ENCODE measurements around the gene PITPNM3. TPM values are rescaled to one million over a fixed set of nuclear protein-coding genes. Genes with fewer than 3 reads are reported as not detected.

PITPNM3 gene
- total and polyA plus RNA-seq, 2 experiments from 2014 or later = 1.5 to 2.0 TPM

- 59% methylated on average over 14 of the region's 14 CpGs for whole genome bisulfite sequencing (ENCODE audit: low lambda C conversion rate, missing lambda C conversion rate)
- DNase-seq (ENCODE audit: low spot score) = no peak
- Histone ChIP-seq H3K27me3 (peaks cover 9% of the 10 kb centered on the region), H3K4me2 (no peak overlapping the region), H3K4me1 (ENCODE audit: insufficient read depth) (peaks cover 14% of the 10 kb centered on the region), H3K9me2 (replicated peaks; ENCODE audit: insufficient read depth) (no peaks in the 10 kb centered on the region), H3K79me2 (no peaks in the 10 kb centered on the region), H4K20me1 (ENCODE audit: insufficient read depth, poor library complexity, severe bottlenecking) (no peaks in the 10 kb centered on the region), H3K4me3 (no peak overlapping the region), H2AFZ (no peak overlapping the region), H3K27ac (no peak overlapping the region), H3K36me3 (replicated peaks; ENCODE audit: insufficient read depth, low read depth) (no peaks in the 10 kb centered on the region), H3K9me3 (ENCODE audit: low read depth) (no peaks in the 10 kb centered on the region)
- no peak for TF ChIP-seq EZH2 (IDR thresholded peaks at IDR 0.05; ENCODE audit: borderline replicate concordance)
- TF ChIP-seq EZH2phosphoT487 (IDR thresholded peaks at IDR 0.05; ENCODE audit: low read depth, severe bottlenecking, unreplicated experiment) = no peak
- TF ChIP-seq CTCF (IDR thresholded peaks at IDR 0.05; ENCODE audit: poor library complexity) = no peak
Observed at GRCh38 chr17:6453279-6454024, 102.9 kb downstream of the PITPNM3 start.

GRCh38 chr17:6452471-6453266 is 103.7 kb downstream of the PITPNM3 start:
- Histone ChIP-seq H4K20me1 (ENCODE audit: insufficient read depth, poor library complexity, severe bottlenecking) (no peaks in the 10 kb centered on the region), H3K79me2 (no peaks in the 10 kb centered on the region), H3K36me3 (replicated peaks; ENCODE audit: insufficient read depth, low read depth) (no peaks in the 10 kb centered on the region), H3K27me3 (peaks cover 9% of the 10 kb centered on the region), H3K9me2 (replicated peaks; ENCODE audit: insufficient read depth) (no peaks in the 10 kb centered on the region), H3K4me3 (no peak overlapping the region), H3K4me2 (no peak overlapping the region), H3K27ac (no peak overlapping the region), H2AFZ (no peak overlapping the region), H3K9me3 (ENCODE audit: low read depth) (no peaks in the 10 kb centered on the region), H3K4me1 (ENCODE audit: insufficient read depth) (peaks cover 13% of the 10 kb centered on the region)
- no peak for DNase-seq (ENCODE audit: low spot score)
- no peak for TF ChIP-seq EZH2 (IDR thresholded peaks at IDR 0.05; ENCODE audit: borderline replicate concordance)
- no peak for TF ChIP-seq EZH2phosphoT487 (IDR thresholded peaks at IDR 0.05; ENCODE audit: low read depth, severe bottlenecking, unreplicated experiment)
- no peak for TF ChIP-seq CTCF (IDR thresholded peaks at IDR 0.05; ENCODE audit: poor library complexity)
- 95% methylated on average over 10 of the region's 10 CpGs for WGBS (ENCODE audit: low lambda C conversion rate, missing lambda C conversion rate)

GRCh38 chr17:6450926-6451832 is 105.2 kb downstream of the PITPNM3 start:
- no peak overlapping the region for H3K27ac ChIP-seq
- H3K9me3 ChIP-seq (ENCODE audit: low read depth) = no peaks in the 10 kb centered on the region
- no peak for DNase-seq (ENCODE audit: low spot score)
- TF ChIP-seq EZH2 (IDR thresholded peaks at IDR 0.05; ENCODE audit: borderline replicate concordance) (no peak), EZH2phosphoT487 (IDR thresholded peaks at IDR 0.05; ENCODE audit: low read depth, severe bottlenecking, unreplicated experiment) (no peak), CTCF (IDR thresholded peaks at IDR 0.05; ENCODE audit: poor library complexity) (no peak)
- H3K36me3 ChIP-seq (replicated peaks; ENCODE audit: insufficient read depth, low read depth) = no peaks in the 10 kb centered on the region
- no peak overlapping the region for H3K4me2 ChIP-seq
- WGBS (ENCODE audit: low lambda C conversion rate, missing lambda C conversion rate) = 59% methylated on average over 12 of the region's 12 CpGs
- H3K9me2 ChIP-seq (replicated peaks; ENCODE audit: insufficient read depth) = no peaks in the 10 kb centered on the region
- H3K4me1 ChIP-seq (ENCODE audit: insufficient read depth) = peaks cover 6% of the 10 kb centered on the region
- no peak overlapping the region for H2AFZ ChIP-seq
- H3K79me2 ChIP-seq = no peaks in the 10 kb centered on the region
- no peak overlapping the region for H3K4me3 ChIP-seq
- peaks cover 9% of the 10 kb centered on the region for H3K27me3 ChIP-seq
- no peaks in the 10 kb centered on the region for H4K20me1 ChIP-seq (ENCODE audit: insufficient read depth, poor library complexity, severe bottlenecking)

Data from hepatocyte (in vitro differentiated cells).